K562 (cell line): Measurements from ENCODE around the gene OARD1. TPM values are rescaled to one million over a fixed set of nuclear protein-coding genes. Genes with fewer than 3 reads are reported as not detected.

Experiments used
- CHCHD3 ChIP-seq: fragments of 250-450 bp; sonication (Bioruptor Pico); IDR thresholded peaks from 2 replicates; pipeline ENCODE4 v2.1.2; 2022; ENCODE audit warnings: mild to moderate bottlenecking
- CHD4 ChIP-seq: fragments of 200-600 bp; sonication (generic); IDR thresholded peaks from 3 replicates; pipeline ENCODE4 v1.6.1; 2012; ENCODE audit warnings: low read depth, mild to moderate bottlenecking, mixed read lengths, low read length, inconsistent platforms; ENCODE audit not compliant: insufficient read depth, insufficient replicate concordance, poor library complexity, severe bottlenecking
- KLF1 ChIP-seq: fragments of 450-650 bp; IDR thresholded peaks from 2 replicates; pipeline ENCODE4 v1.6.1; 2016; ENCODE audit warnings: missing genetic modification characterization, missing compliant biosample characterization
- L3MBTL2 ChIP-seq: fragments of 450-650 bp; IDR thresholded peaks from 2 replicates; pipeline ENCODE4 v1.6.1; 2016; ENCODE audit warnings: mild to moderate bottlenecking, moderate library complexity
- MED1 ChIP-seq: sonication (generic); formaldehyde crosslinking; IDR thresholded peaks from 2 replicates; pipeline ENCODE4 v1.8.1; 2023; ENCODE audit warnings: missing genetic modification reagents, borderline replicate concordance
- POLR3G ChIP-seq: IDR thresholded peaks from 2 replicates; pipeline ENCODE4 v1.6.1; 2011; ENCODE audit not compliant: insufficient read length, insufficient replicate concordance; ENCODE audit errors: extremely low read depth
- PRPF4 ChIP-seq: fragments of 200-400 bp; formaldehyde crosslinking; IDR thresholded peaks from one replicate; pipeline ENCODE4 v1.6.1; 2017; ENCODE audit warnings: low read length, low read depth, mild to moderate bottlenecking; ENCODE audit not compliant: insufficient read depth, poor library complexity, severe bottlenecking
- RBBP5 ChIP-seq: fragments of 200-600 bp; sonication (generic); IDR thresholded peaks from 2 replicates; pipeline ENCODE4 v1.6.1; 2012; ENCODE audit warnings: borderline replicate concordance, mild to moderate bottlenecking, low read length, control low read depth, inconsistent platforms; ENCODE audit not compliant: insufficient read depth, poor library complexity, severe bottlenecking
- SMARCB1 ChIP-seq: IDR thresholded peaks from 2 replicates; pipeline ENCODE4 v1.6.1; 2011; ENCODE audit warnings: improper control_type of control experiment, low read depth; ENCODE audit not compliant: insufficient read length
- TBP ChIP-seq: optimal IDR thresholded peaks from 2 replicates; pipeline ENCODE3; 2011; ENCODE audit warnings: low read depth, low read length, improper control_type of control experiment
- TCF7L2 ChIP-seq: fragments of 150-350 bp; IDR thresholded peaks from 2 replicates; pipeline ENCODE4 v1.6.1; 2016; ENCODE audit warnings: low read depth, mild to moderate bottlenecking, low read length, moderate library complexity
- WHSC1 ChIP-seq: IDR thresholded peaks from one replicate; pipeline ENCODE4 v1.6.1; 2012; ENCODE audit warnings: low read length, control low read depth, inconsistent platforms
- ZNF121 ChIP-seq: sonication (generic); formaldehyde crosslinking; conservative IDR thresholded peaks from 2 replicates; pipeline ENCODE4 v1.8.0; 2022; ENCODE audit warnings: missing genetic modification reagents
- ZNF354B ChIP-seq: fragments of 250-450 bp; sonication (Bioruptor Pico); IDR thresholded peaks from 2 replicates; pipeline ENCODE4 v1.4.0; 2020
- ZNF75A ChIP-seq: fragments of 450-650 bp; formaldehyde crosslinking; IDR thresholded peaks from 2 replicates; pipeline ENCODE4 v1.4.0; 2020; ENCODE audit warnings: mild to moderate bottlenecking
- ZZZ3 ChIP-seq: fragments of 450-650 bp; IDR thresholded peaks from 2 replicates; pipeline ENCODE4 v1.6.1; 2016; ENCODE audit warnings: antibody characterized with exemption, mild to moderate bottlenecking, moderate library complexity
- polyA plus RNA-seq, 8 experiments: library from polyadenylated mRNA; depleted of rRNA in 4 of 8; stranded (reverse) in 5 of 8; unstranded in 3 of 8; fragments of >200 nt; fragmentation: Nextera tagmentation in 2 of 8; fragmentation: Illumina TruSeq in 1 of 8; extraction: Ambion mirVana in 2 of 8; extraction: Trizol in 1 of 8; gene quantifications; 2 replicates each; pipeline versions ENCODE4 v1.2.1 to v1.2.3, GENCODE V29; 2011 to 2014; ENCODE audit warnings: inconsistent platforms in 1 of 8, missing spikeins in 1 of 8
- total RNA-seq, 7 experiments: library from RNA; depleted of rRNA in 6 of 7; stranded (reverse); fragments of >200 nt in 6 of 7; fragmentation: Illumina TruSeq in 2 of 7; extraction: Trizol in 2 of 7; gene quantifications; 2 replicates each; pipeline versions ENCODE4 v1.2.1 to v1.2.3, GENCODE V29; 2011 to 2021; ENCODE audit warnings: low replicate concordance in 1 of 7
- TF ChIP-seq, protein P1 (sequence below): fragments of 200-800 bp; sonication (Bioruptor generic); IDR thresholded peaks from 2 replicates; pipeline ENCODE4 v1.6.1; 2017; ENCODE audit warnings: missing genetic modification characterization, missing compliant biosample characterization
- TF ChIP-seq, protein P2 (sequence below): fragments of 450-650 bp; formaldehyde crosslinking; IDR thresholded peaks from 2 replicates; pipeline ENCODE4 v1.4.0; 2020; ENCODE audit warnings: mild to moderate bottlenecking, moderate library complexity
- TF ChIP-seq, protein P3 (sequence below): IDR thresholded peaks from 2 replicates; pipeline ENCODE4 v1.6.1; 2011; ENCODE audit warnings: borderline replicate concordance, low read depth, mild to moderate bottlenecking, moderate library complexity, low read length; ENCODE audit not compliant: insufficient read depth, poor library complexity, severe bottlenecking
- TF ChIP-seq, protein P4 (sequence below): fragments of 200-400 bp; formaldehyde crosslinking; IDR thresholded peaks from 2 replicates; pipeline ENCODE4 v1.6.1; 2017; ENCODE audit warnings: mild to moderate bottlenecking, low read depth, low read length, moderate library complexity

Gene OARD1
- total and polyA plus RNA-seq, 9 of the 15 experiments (the other 6 are each of a cell fraction or from before 2014, with no cell fraction given), result 43.4 to 88.3 (median 61.1) TPM

DNA sequence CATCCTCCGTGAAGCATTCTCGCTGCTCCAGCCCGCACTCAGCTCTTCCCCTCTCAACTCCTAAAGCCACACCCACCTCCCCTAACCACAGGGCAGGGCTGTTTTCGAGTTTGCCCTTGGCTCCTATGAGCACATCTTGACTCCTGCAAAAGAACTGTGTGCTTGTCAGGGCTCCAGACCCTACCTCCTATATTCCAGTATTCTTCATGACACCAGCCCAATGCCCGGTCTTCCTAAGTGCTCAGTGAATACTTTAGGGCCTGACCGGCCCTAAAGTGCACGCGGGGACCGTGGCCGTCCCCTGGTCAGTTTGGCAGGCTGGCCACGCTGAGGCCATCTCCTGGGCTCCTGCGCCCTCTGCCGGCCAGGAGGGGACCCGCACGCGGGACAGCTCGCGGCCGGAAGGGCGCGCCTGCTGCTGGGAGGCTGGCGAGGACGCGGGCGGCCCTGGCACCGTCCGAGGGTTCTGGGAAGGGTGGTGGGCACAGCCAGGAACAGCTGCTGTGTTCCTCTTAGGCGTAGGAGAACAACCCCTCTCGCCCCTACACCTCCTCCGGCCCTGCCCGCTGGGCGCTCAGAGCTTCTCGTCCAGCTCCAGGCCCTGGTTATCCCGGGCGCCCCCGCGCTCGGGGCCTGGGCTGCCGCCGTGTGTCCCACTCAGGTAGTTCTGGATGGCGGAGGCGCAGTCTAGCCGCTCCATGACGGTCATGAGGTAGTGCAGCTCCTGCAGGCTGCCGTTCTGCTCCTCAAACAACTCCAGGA, 44.2 kb downstream of the OARD1 start (continued):
- TF ChIP-seq ZNF354B (CRISPR knock-in tag) (0 out of 2 replicates have a peak, but pooled peaks have one; percentile 28), SMARCB1 (no peak), CHCHD3 (no peak), CHD4 (no peak), KLF1 (tag) (peak; percentile 75; the same call in 1 of the 2 replicates), TBP (no peak), WHSC1 (no peak), ZNF121 (no peak), POLR3G (no peak), RBBP5 (no peak), TCF7L2 (no peak), ZNF75A (CRISPR knock-in tag) (no peak), MED1 (CRISPR knock-in tag) (no peak), ZZZ3 (no peak), PRPF4 (no peak), L3MBTL2 (peak; percentile 86)
- TF ChIP-seq, protein P1, sequence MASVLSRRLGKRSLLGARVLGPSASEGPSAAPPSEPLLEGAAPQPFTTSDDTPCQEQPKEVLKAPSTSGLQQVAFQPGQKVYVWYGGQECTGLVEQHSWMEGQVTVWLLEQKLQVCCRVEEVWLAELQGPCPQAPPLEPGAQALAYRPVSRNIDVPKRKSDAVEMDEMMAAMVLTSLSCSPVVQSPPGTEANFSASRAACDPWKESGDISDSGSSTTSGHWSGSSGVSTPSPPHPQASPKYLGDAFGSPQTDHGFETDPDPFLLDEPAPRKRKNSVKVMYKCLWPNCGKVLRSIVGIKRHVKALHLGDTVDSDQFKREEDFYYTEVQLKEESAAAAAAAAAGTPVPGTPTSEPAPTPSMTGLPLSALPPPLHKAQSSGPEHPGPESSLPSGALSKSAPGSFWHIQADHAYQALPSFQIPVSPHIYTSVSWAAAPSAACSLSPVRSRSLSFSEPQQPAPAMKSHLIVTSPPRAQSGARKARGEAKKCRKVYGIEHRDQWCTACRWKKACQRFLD, result no peak
- TF ChIP-seq, protein P2, sequence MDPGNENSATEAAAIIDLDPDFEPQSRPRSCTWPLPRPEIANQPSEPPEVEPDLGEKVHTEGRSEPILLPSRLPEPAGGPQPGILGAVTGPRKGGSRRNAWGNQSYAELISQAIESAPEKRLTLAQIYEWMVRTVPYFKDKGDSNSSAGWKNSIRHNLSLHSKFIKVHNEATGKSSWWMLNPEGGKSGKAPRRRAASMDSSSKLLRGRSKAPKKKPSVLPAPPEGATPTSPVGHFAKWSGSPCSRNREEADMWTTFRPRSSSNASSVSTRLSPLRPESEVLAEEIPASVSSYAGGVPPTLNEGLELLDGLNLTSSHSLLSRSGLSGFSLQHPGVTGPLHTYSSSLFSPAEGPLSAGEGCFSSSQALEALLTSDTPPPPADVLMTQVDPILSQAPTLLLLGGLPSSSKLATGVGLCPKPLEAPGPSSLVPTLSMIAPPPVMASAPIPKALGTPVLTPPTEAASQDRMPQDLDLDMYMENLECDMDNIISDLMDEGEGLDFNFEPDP (CRISPR knock-in tag), result no peak
- TF ChIP-seq, protein P3, sequence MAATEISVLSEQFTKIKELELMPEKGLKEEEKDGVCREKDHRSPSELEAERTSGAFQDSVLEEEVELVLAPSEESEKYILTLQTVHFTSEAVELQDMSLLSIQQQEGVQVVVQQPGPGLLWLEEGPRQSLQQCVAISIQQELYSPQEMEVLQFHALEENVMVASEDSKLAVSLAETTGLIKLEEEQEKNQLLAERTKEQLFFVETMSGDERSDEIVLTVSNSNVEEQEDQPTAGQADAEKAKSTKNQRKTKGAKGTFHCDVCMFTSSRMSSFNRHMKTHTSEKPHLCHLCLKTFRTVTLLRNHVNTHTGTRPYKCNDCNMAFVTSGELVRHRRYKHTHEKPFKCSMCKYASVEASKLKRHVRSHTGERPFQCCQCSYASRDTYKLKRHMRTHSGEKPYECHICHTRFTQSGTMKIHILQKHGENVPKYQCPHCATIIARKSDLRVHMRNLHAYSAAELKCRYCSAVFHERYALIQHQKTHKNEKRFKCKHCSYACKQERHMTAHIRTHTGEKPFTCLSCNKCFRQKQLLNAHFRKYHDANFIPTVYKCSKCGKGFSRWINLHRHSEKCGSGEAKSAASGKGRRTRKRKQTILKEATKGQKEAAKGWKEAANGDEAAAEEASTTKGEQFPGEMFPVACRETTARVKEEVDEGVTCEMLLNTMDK, result peak; percentile 57
- TF ChIP-seq, protein P4, sequence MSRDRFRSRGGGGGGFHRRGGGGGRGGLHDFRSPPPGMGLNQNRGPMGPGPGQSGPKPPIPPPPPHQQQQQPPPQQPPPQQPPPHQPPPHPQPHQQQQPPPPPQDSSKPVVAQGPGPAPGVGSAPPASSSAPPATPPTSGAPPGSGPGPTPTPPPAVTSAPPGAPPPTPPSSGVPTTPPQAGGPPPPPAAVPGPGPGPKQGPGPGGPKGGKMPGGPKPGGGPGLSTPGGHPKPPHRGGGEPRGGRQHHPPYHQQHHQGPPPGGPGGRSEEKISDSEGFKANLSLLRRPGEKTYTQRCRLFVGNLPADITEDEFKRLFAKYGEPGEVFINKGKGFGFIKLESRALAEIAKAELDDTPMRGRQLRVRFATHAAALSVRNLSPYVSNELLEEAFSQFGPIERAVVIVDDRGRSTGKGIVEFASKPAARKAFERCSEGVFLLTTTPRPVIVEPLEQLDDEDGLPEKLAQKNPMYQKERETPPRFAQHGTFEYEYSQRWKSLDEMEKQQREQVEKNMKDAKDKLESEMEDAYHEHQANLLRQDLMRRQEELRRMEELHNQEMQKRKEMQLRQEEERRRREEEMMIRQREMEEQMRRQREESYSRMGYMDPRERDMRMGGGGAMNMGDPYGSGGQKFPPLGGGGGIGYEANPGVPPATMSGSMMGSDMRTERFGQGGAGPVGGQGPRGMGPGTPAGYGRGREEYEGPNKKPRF, result no peak
